ES-I3 (cell line): ENCODE measurements around the gene ACSS2.

Experiments
- H3K36me3 ChIP-seq: 2 replicates; pipeline ENCODE4 v1.6.1; 2013; ENCODE audit warnings: mild to moderate bottlenecking, low read length, control low read depth, moderate library complexity; ENCODE audit not compliant: insufficient read depth
- H3K4me1 ChIP-seq: 2 replicates; pipeline ENCODE4 v1.6.1; 2013; ENCODE audit warnings: mild to moderate bottlenecking, control low read depth, low read length; ENCODE audit not compliant: insufficient read depth
- H3K9ac ChIP-seq: 2 replicates; pipeline ENCODE4 v1.6.1; 2013; ENCODE audit warnings: low read depth, mild to moderate bottlenecking, low read length, moderate library complexity
- H3K9me3 ChIP-seq: 2 replicates; pipeline ENCODE4 v1.6.1; 2013; ENCODE audit warnings: mild to moderate bottlenecking, low read length, moderate library complexity; ENCODE audit not compliant: control insufficient read depth, insufficient read depth

Gene ACSS2

GRCh38 chr20:34938466-34939163 is 62.2 kb downstream of the ACSS2 start:
- peaks cover 15% of the 10 kb centered on the region for H3K36me3 ChIP-seq
- no peaks in the 10 kb centered on the region for H3K4me1 ChIP-seq
- H3K9me3 ChIP-seq: no peaks in the 10 kb centered on the region
- H3K9ac ChIP-seq: no peak overlapping the region

- H3K4me1 ChIP-seq: no peaks in the 10 kb centered on the region
- H3K9ac ChIP-seq: no peak overlapping the region
- peaks cover 13% of the 10 kb centered on the region for H3K36me3 ChIP-seq
- H3K9me3 ChIP-seq: no peaks in the 10 kb centered on the region
These were observed 63.7 kb downstream of the ACSS2 start for GRCh38 chr20:34940081-34940481.

GRCh38 chr20:34941226-34941625 is 64.8 kb downstream of the ACSS2 start:
- peaks cover 15% of the 10 kb centered on the region for H3K36me3 ChIP-seq

GRCh38 chr20:34942301-34942700 is 65.9 kb downstream of the ACSS2 start:
- H3K4me1 ChIP-seq: no peaks in the 10 kb centered on the region

More at GRCh38 chr20:34941226-34941625, 64.8 kb downstream of the ACSS2 start:
- Histone ChIP-seq H3K9me3 (no peaks in the 10 kb centered on the region), H3K4me1 (no peaks in the 10 kb centered on the region), H3K9ac (no peak overlapping the region)

GRCh38 chr20:34943808-34944567 is 67.6 kb downstream of the ACSS2 start:
- Histone ChIP-seq H3K4me1 (no peaks in the 10 kb centered on the region), H3K36me3 (peaks cover 11% of the 10 kb centered on the region; the same call in 1 of the 2 replicates), H3K9me3 (no peaks in the 10 kb centered on the region)

More at GRCh38 chr20:34942301-34942700, 65.9 kb downstream of the ACSS2 start:
- Histone ChIP-seq H3K9me3 (no peaks in the 10 kb centered on the region), H3K9ac (no peak overlapping the region), H3K36me3 (peaks cover 15% of the 10 kb centered on the region)

GRCh38 chr20:34945315-34946077 is 69.1 kb downstream of the ACSS2 start:
- no peak overlapping the region for H3K9ac ChIP-seq
- no peaks in the 10 kb centered on the region for H3K4me1 ChIP-seq
- H3K9me3 ChIP-seq: no peaks in the 10 kb centered on the region
- H3K36me3 ChIP-seq: peaks cover 12% of the 10 kb centered on the region; the same call in 1 of the 2 replicates

More at GRCh38 chr20:34943808-34944567, 67.6 kb downstream of the ACSS2 start:
- no peak overlapping the region for H3K9ac ChIP-seq

GRCh38 chr20:34946661-34947060 is 70.2 kb downstream of the ACSS2 start:
- Histone ChIP-seq H3K9ac (no peak overlapping the region), H3K9me3 (no peaks in the 10 kb centered on the region), H3K36me3 (peaks cover 9% of the 10 kb centered on the region; the same call in 1 of the 2 replicates), H3K4me1 (no peaks in the 10 kb centered on the region)

- Histone ChIP-seq H3K4me1 (0 out of 2 replicates have a peak, but pooled peaks cover under 1% of the 10 kb centered on the region), H3K36me3 (peaks cover 6% of the 10 kb centered on the region; the same call in 1 of the 2 replicates), H3K9ac (no peak overlapping the region), H3K9me3 (no peaks in the 10 kb centered on the region)
These were observed 70.9 kb downstream of the ACSS2 start for GRCh38 chr20:34947336-34947735.

- H3K36me3 ChIP-seq: peaks cover 6% of the 10 kb centered on the region; the same call in 1 of the 2 replicates
- H3K9me3 ChIP-seq: no peaks in the 10 kb centered on the region
- H3K4me1 ChIP-seq: peaks cover 7% of the 10 kb centered on the region
- H3K9ac ChIP-seq: no peak overlapping the region
These were observed 71.6 kb downstream of the ACSS2 start for GRCh38 chr20:34948030-34948429.

GRCh38 chr20:34949120-34949519 is 72.7 kb downstream of the ACSS2 start:
- Histone ChIP-seq H3K36me3 (peaks cover 6% of the 10 kb centered on the region; the same call in 1 of the 2 replicates), H3K9me3 (no peaks in the 10 kb centered on the region), H3K9ac (no peak overlapping the region), H3K4me1 (peaks cover 11% of the 10 kb centered on the region)

GRCh38 chr20:34951252-34951651 is 74.8 kb downstream of the ACSS2 start:
- Histone ChIP-seq H3K36me3 (peaks cover 4% of the 10 kb centered on the region; the same call in 1 of the 2 replicates), H3K9ac (no peak overlapping the region), H3K4me1 (peaks cover 17% of the 10 kb centered on the region), H3K9me3 (no peaks in the 10 kb centered on the region)

GRCh38 chr20:34951652-34952051 is 75.2 kb downstream of the ACSS2 start:
- Histone ChIP-seq H3K36me3 (peaks cover 4% of the 10 kb centered on the region; the same call in 1 of the 2 replicates), H3K4me1 (peaks cover 20% of the 10 kb centered on the region), H3K9me3 (no peaks in the 10 kb centered on the region), H3K9ac (no peak overlapping the region)

- Histone ChIP-seq H3K9me3 (no peaks in the 10 kb centered on the region), H3K4me1 (peaks cover 20% of the 10 kb centered on the region), H3K9ac (no peak overlapping the region), H3K36me3 (peaks cover 4% of the 10 kb centered on the region; the same call in 1 of the 2 replicates)
These were observed 76.3 kb downstream of the ACSS2 start for GRCh38 chr20:34952671-34953070.

GRCh38 chr20:34953960-34954359 is 77.5 kb downstream of the ACSS2 start:
- Histone ChIP-seq H3K4me1 (peaks cover 20% of the 10 kb centered on the region), H3K36me3 (peaks cover 4% of the 10 kb centered on the region; the same call in 1 of the 2 replicates), H3K9me3 (no peaks in the 10 kb centered on the region), H3K9ac (no peak overlapping the region)
